Skeletal muscle tissue (tissue), 4 donors: ENCODE results near the gene KIF7. TPM values are rescaled to one million over a fixed set of nuclear protein-coding genes. Genes with fewer than 3 reads are reported as not detected.

Source experiments
- H3K27ac ChIP-seq: one replicate; pipeline ENCODE4 v1.7.0; 2013; ENCODE audit warnings: mild to moderate bottlenecking, low read depth, low read length, inconsistent platforms
- H3K27me3 ChIP-seq, 3 donors: one replicate each; pipeline ENCODE4 v1.7.0; 2013; ENCODE audit warnings: low read length in 3 of 3; ENCODE audit not compliant: control insufficient read depth in 3 of 3, insufficient read depth in 3 of 3
- H3K36me3 ChIP-seq, 3 donors: one replicate each; pipeline ENCODE4 v1.7.0; 2013; ENCODE audit warnings: low read length in 3 of 3; ENCODE audit not compliant: control insufficient read depth in 3 of 3, insufficient read depth in 3 of 3
- H3K4me1 ChIP-seq, 3 donors: one replicate each; pipeline ENCODE4 v1.7.0; 2013; ENCODE audit warnings: low read length in 3 of 3, mild to moderate bottlenecking in 3 of 3; ENCODE audit not compliant: control insufficient read depth in 3 of 3, insufficient read depth in 3 of 3
- H3K4me3 ChIP-seq, 3 donors: one replicate each; pipeline ENCODE4 v1.7.0; 2013; ENCODE audit warnings: low read length in 3 of 3
- H3K9ac ChIP-seq, 3 donors: one replicate each; pipeline ENCODE4 v1.7.0; 2013; ENCODE audit warnings: low read length in 3 of 3, mild to moderate bottlenecking in 3 of 3, moderate library complexity in 2 of 3, low read depth in 1 of 3
- H3K9me3 ChIP-seq, 3 donors: one replicate each; pipeline ENCODE4 v1.7.0; 2013; ENCODE audit warnings: low read length in 3 of 3; ENCODE audit not compliant: control insufficient read depth in 3 of 3
- total RNA-seq: library from RNA; depleted of rRNA; stranded (reverse); fragments of >200 nt; gene quantifications from one replicate; pipeline ENCODE4 v1.2.3, GENCODE V29; 2014
- donor health status: Osteomylitis.

The KIF7 gene
- total RNA-seq, 1 donor from 2014 or later = 4.7 TPM

- Histone ChIP-seq H3K36me3 (no peaks in the 10 kb centered on the region), H3K27me3 (no peaks in the 10 kb centered on the region), H3K4me3 (peak overlapping the region in 1 of 3 donors; percentile 46), H3K4me1 (peaks cover 17 to 21% (median 19%) of the 10 kb centered on the region in 3 donors), H3K9me3 (no peaks in the 10 kb centered on the region), H3K9ac (peak overlapping the region in 2 of 3 donors; percentile 46 to 59), H3K27ac (peak overlapping the region; percentile 1)
These were observed 7.8 kb upstream of the KIF7 start for GRCh38 chr15:89662893-89663626.

GRCh38 chr15:89660556-89660955 is 5.3 kb upstream of the KIF7 start:
- Histone ChIP-seq H3K9me3 (no peaks in the 10 kb centered on the region), H3K36me3 (no peaks in the 10 kb centered on the region), H3K27ac (no peak overlapping the region), H3K4me1 (peaks cover 14 to 21% (median 16%) of the 10 kb centered on the region in 3 donors), H3K4me3 (no peak overlapping the region), H3K9ac (no peak overlapping the region), H3K27me3 (no peaks in the 10 kb centered on the region)

- Histone ChIP-seq H3K4me1 (peaks cover 15 to 17% (median 15%) of the 10 kb centered on the region in 3 donors), H3K36me3 (no peaks in the 10 kb centered on the region), H3K27me3 (peaks cover 1 to 8% (median 5%) of the 10 kb centered on the region in 3 donors), H3K27ac (no peak overlapping the region), H3K4me3 (no peak overlapping the region), H3K9ac (no peak overlapping the region), H3K9me3 (no peaks in the 10 kb centered on the region)
These were observed 4.0 kb upstream of the KIF7 start for GRCh38 chr15:89659295-89659694.

GRCh38 chr15:89657686-89658200 is 2.5 kb upstream of the KIF7 start:
- no peak overlapping the region for H3K9ac ChIP-seq

GRCh38 chr15:89656116-89656815 is 999 bp upstream of the KIF7 start:
- Histone ChIP-seq H3K9me3 (no peaks in the 10 kb centered on the region), H3K27ac (no peak overlapping the region), H3K4me3 (no peak overlapping the region), H3K9ac (no peak overlapping the region), H3K27me3 (peaks cover 2 to 25% (median 24%) of the 10 kb centered on the region in 3 donors), H3K36me3 (no peaks in the 10 kb centered on the region), H3K4me1 (peaks cover 3 to 7% (median 6%) of the 10 kb centered on the region in 3 donors)

More at GRCh38 chr15:89657686-89658200, 2.5 kb upstream of the KIF7 start:
- Histone ChIP-seq H3K27ac (no peak overlapping the region), H3K36me3 (no peaks in the 10 kb centered on the region), H3K4me3 (no peak overlapping the region), H3K9me3 (no peaks in the 10 kb centered on the region), H3K27me3 (peaks cover 2 to 17% (median 17%) of the 10 kb centered on the region in 3 donors), H3K4me1 (peaks cover 10 to 12% (median 11%) of the 10 kb centered on the region in 3 donors)

GRCh38 chr15:89654301-89654761 is 936 bp downstream of the KIF7 start:
- Histone ChIP-seq H3K9ac (peak overlapping the region; percentile 50 to 74 (median 70)), H3K4me3 (peak overlapping the region; percentile 65 to 70 (median 67)), H3K27ac (no peak overlapping the region), H3K4me1 (peaks cover 3 to 7% (median 6%) of the 10 kb centered on the region in 3 donors), H3K36me3 (no peaks in the 10 kb centered on the region), H3K27me3 (peaks cover 2 to 25% (median 24%) of the 10 kb centered on the region in 3 donors), H3K9me3 (no peaks in the 10 kb centered on the region)

GRCh38 chr15:89653578-89653977 is 1.7 kb downstream of the KIF7 start:
- no peaks in the 10 kb centered on the region for H3K9me3 ChIP-seq
- H3K27ac ChIP-seq = no peak overlapping the region
- peaks cover 2 to 25% (median 24%) of the 10 kb centered on the region in 3 donors for H3K27me3 ChIP-seq
- peaks cover 3 to 7% (median 6%) of the 10 kb centered on the region in 3 donors for H3K4me1 ChIP-seq
- H3K9ac ChIP-seq = no peak overlapping the region
- no peaks in the 10 kb centered on the region for H3K36me3 ChIP-seq
- no peak overlapping the region for H3K4me3 ChIP-seq

- Histone ChIP-seq H3K9me3 (no peaks in the 10 kb centered on the region), H3K36me3 (no peaks in the 10 kb centered on the region), H3K4me1 (peaks cover 3 to 7% (median 6%) of the 10 kb centered on the region in 3 donors), H3K27ac (no peak overlapping the region), H3K27me3 (peaks cover 2 to 28% (median 25%) of the 10 kb centered on the region in 3 donors), H3K4me3 (no peak overlapping the region), H3K9ac (no peak overlapping the region)
These were observed 2.6 kb downstream of the KIF7 start for GRCh38 chr15:89652666-89653065.

GRCh38 chr15:89652131-89652530 is 3.1 kb downstream of the KIF7 start:
- no peak overlapping the region for H3K27ac ChIP-seq
- no peak overlapping the region for H3K9ac ChIP-seq
- peaks cover 3 to 10% (median 10%) of the 10 kb centered on the region in 3 donors for H3K4me1 ChIP-seq
- no peak overlapping the region for H3K4me3 ChIP-seq
- H3K9me3 ChIP-seq = no peaks in the 10 kb centered on the region
- H3K27me3 ChIP-seq = peaks cover 2 to 28% (median 25%) of the 10 kb centered on the region in 3 donors
- no peaks in the 10 kb centered on the region for H3K36me3 ChIP-seq
